GM12878 (cell line): ENCODE data around the gene TGFB1I1.
"Not testable (repeated sequence)": the region's sequence is repeated elsewhere in the genome, so short reads cannot be mapped to it uniquely, and the experiment has no call there.

Experiments
- GABPA ChIP-seq: IDR thresholded peaks from 2 replicates; pipeline ENCODE4 v1.6.1; 2014; ENCODE audit warnings: antibody characterized with exemption, low read depth, mild to moderate bottlenecking, inconsistent platforms
- NRF1 ChIP-seq: conservative IDR thresholded peaks from 2 replicates; pipeline ENCODE4 v1.6.1; 2011; ENCODE audit warnings: mild to moderate bottlenecking, low read depth, low read length, improper control_type of control experiment

GRCh38 chr16:31523768-31524167, 51.8 kb downstream of the TGFB1I1 start:
- TF ChIP-seq GABPA, NRF1: not testable (repeated sequence)
